NCI-H187 (cell line): ENCODE results near the gene CCDC38.
"Not testable (repeated sequence)": the region's sequence is repeated elsewhere in the genome, so short reads cannot be mapped to it uniquely, and the experiment has no call there.

ENCODE experiments used
- DNase-seq, 2 experiments: peaks; one replicate each; lab custom pipeline; 2025; lab: John Stamatoyannopoulos, UW

The CCDC38 gene

DNA sequence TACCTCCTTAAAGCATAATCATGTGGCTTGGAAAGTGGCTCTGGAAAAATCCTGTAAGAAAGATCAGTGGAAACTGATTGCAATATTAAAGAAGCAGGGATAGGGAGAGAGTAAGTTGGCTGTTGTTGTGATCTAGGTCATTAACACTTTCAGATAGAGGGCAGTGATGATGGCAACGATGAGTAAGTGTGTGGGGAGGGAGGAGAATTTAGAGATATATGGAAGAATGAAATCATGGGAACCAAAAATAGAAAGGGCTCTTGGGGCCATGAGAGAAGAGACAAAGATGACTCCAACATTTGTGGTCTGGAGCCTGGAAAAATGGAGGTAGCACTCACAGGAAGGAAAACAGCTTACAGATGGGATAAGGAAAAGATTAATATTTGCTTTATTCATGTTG, 60.3 kb downstream of the CCDC38 start:
- no peak for DNase-seq

DNA sequence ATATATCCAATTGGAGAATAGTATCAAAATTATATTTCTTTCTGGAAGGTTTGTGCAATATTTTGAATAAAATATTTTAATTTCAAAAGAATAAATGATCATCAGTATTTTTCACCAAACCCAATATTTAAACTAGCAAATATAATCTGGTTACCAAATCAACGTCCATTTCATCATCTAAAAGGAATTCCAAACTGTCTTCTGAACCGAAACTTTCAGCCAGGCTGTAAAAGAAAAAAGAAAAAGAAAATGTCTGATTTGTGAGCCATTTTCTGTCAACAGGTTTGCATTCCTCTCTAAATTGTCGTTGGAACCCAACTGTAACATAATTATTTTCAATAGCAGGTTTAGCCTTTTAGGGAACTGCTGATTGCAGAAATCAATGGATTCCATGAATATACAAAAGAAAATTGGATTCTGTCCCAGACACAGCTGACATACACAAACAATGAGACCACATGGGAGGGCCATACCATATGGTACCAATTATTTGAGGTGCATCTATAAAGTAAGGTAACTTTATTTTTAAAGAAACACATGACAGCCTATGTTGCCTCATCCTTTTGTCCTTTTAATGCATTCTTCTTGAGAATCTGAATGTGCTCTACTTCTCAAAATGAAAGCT, 61.0 kb downstream of the CCDC38 start:
- no peak for DNase-seq

DNA sequence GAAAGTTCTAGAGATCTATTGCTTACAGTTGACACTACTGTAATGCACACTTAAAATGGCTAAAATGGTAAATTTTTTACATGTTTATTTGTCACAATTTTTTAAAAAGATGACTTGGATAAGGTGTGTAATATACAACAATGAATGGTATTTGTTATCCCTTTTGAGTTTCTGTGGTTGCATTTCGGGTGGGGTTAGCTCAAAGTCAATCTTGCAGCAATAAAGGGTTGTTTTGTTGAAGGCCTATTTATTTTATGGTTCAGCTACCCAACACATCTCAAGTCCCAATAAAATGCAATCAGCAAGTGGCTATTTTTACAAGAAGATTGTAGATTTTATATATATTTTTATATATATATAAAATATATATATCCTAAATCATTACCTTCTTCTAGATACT, 61.5 kb downstream of the CCDC38 start:
- no peak for DNase-seq

DNA sequence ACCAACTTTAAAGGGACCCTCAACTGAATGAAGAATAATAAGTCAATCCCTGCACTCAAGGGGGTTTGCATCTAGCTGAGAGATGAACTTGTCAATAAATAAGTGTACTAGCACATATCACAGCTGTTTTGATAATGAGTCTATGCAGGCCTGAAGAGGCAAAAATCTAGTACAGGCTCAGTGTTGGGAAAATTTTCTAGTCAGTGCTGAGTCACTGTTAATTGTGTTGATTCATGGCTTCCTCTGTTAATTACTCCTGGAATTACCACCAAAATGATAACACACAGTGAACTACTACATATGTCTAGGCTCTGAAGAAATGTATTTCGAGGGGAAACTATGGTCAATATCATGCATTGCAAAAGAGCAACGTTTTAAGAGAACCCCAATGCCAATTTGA, 64.8 kb downstream of the CCDC38 start:
- DNase-seq = no peak

DNA sequence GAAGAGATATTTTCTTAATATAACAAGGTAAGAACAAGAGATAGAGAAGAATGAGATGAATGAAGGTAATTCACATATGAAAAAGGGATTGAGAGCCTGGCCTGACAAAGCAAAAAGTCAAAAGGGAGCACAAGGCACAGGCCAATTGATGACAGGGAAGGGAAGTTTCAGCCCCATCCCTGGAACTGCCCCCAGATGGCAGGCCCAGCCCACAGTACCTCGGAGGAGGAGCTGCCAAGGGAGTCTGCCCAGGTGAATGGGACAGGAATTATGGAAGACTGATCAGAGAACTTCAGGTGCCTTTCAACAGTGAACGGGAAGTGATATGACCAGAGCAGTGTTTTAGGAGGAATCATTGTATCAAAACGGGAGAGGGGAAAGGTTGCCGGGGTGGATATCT, 68.0 kb downstream of the CCDC38 start:
- DNase-seq = no peak

GRCh38 chr12:95870897-95871296, 71.5 kb downstream of the CCDC38 start:
- no peak for DNase-seq

GRCh38 chr12:95863337-95863736, 79.1 kb downstream of the CCDC38 start:
- no peak for DNase-seq

GRCh38 chr12:95862038-95862437, 80.4 kb downstream of the CCDC38 start:
- no peak for DNase-seq

GRCh38 chr12:95859947-95860850, 82.2 kb downstream of the CCDC38 start:
- DNase-seq = no peak

- DNase-seq = peak in 1 of 2 experiments; percentile 49
Measured at GRCh38 chr12:95859344-95859816, 83.0 kb downstream of the CCDC38 start.

DNA sequence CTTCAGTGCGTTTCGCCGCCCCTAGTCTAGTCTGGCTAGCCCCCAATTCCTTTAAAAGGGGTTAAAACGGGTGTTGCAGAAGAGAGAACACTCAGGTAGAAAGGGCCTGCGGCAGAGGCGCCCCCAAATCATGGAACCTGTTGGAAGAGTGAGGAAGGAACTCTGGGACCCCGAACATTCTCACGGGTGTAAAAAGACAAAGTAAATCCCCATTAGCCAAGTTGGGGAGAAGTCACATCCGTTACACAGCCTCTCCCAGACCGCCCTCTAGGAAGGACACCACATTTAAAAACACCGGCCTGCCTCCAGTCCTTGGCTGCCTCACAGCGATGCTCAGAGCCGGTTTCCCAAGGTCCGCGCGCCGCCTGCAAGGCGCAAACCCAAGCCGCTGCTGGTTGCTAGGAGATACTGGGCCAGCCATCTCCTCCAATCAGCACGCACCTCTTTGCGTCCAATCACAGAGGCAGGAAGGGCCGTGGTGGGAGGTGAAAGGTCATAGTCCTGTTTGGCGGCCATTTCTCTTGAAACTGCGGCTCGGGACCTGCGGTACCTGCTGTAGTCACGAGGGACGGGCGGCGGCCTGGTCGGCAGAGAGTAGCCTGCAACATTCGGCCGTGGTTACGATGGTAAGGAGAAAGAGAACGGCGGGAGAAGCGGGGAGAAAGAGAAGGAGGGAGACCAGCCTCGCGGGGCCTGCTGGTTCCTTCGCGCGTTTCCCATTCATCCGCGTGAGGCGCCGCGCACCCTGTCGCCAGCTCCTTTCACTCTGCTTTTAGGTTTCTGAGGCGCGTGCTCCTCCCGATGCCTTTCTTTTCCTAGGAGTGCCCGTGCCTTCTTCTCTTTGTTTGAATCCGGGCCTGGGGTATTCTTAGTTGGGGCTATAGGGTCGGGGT, 83.7 kb downstream of the CCDC38 start, which contains the start of gene SNRPF:
Gene SNRPF (plus strand): TSS at position 502 of the 893 bp plus-strand sequence. CDS start 122 bp downstream, at position 624.
- DNase-seq = peak; percentile 94 to 98

- no peak for DNase-seq
Measured at GRCh38 chr12:95857799-95858198, 84.6 kb downstream of the CCDC38 start.

- DNase-seq = no peak
Measured at GRCh38 chr12:95857156-95857555, 85.3 kb downstream of the CCDC38 start.

DNA sequence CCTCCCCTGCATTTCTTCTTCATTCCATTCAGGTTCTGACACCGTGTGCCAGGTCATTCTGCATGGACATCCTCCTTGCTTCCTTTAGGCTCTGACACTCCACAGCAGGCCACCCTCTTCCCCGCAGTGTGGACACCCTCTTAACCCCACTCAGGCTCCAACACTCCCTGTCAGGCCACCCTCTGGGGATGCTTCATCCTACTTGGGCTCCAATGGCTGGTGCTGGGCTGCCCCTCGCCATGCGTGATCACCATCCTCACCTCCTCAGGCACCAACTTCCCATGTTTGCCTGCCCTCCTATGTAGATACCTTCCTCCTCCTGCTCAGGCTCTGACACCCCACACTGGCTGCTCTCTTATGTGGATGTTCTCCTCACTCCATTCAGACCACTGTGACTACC, 90.3 kb downstream of the CCDC38 start:
- no peak for DNase-seq

DNA sequence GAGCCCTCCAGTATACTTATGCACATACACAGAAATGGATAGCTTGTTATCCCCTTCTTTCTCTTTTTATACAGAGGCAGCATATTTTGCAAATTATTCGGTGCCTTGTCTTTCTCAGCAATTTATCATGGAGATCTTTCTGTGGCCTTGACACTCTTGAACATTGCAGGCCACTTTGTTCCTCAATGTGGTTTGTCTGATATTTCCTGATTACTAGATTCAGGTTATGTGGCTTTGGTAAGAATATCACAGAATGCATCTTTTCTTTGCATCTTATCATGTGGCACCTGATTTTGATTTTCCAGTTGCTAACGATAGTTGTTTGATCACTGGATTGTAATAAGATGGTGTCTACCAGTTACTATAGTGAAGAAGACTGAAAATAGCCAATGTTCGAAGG, 90.8 kb downstream of the CCDC38 start:
- no peak for DNase-seq

DNA sequence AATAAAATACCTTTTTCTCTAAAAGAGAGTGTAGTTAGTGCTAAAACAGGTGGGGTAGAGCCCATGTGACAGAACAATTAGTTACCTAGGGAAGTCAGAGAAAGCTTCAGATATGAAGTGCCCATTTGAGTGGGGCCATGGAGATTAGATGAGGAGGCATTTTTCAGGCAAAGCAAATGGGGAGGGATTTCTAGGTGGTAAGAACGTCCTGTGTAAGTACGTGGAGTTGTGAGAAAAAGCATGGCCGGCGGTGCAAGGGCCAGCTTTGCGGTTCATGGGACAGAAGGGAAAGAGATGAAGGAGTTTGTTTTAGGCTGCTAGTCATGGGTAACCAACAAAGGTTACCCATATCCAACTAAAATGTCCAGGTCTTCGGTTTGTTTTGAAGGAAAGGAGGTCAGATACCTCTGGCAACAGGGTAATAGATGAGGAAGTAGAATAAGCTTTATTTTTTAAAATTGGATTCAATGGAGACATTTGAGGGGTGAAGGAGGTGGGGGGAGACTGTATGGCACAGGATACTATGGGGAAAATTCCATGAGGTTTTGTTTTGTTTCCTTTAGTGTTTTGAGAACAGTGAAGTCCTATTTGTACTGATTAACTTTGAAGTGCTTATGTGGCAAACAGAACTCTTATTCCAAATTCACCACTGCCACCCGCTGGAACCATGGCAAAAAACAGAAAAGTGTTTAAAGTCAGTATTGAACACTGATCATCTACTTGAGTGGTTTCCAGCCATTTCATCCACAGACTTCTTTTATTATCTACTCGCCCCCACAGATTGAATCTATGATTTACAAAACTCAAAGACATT, 93.6 kb downstream of the CCDC38 start:
- DNase-seq = no peak

DNA sequence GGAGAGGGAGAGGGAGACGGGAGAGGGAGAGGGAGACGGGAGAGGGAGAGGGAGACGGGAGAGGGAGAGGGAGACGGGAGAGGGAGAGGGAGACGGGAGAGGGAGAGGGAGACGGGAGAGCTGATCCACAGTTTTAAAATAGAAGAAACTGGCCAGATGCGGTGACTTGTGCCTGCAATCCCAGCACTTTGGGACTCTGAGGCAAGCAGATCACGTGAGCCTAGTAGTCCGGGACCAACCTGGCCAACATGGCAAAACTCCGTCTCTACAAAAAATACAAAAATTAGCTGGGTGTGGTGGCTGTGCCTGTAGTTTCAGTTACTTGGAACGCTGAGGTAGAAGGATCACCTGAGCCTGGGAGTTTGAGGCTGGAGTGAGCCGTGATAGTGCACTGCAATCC, 100.0 kb downstream of the CCDC38 start:
- DNase-seq = not testable (repeated sequence)

GRCh38 chr12:95838125-95838524, 104.3 kb downstream of the CCDC38 start:
- DNase-seq = no peak

DNA sequence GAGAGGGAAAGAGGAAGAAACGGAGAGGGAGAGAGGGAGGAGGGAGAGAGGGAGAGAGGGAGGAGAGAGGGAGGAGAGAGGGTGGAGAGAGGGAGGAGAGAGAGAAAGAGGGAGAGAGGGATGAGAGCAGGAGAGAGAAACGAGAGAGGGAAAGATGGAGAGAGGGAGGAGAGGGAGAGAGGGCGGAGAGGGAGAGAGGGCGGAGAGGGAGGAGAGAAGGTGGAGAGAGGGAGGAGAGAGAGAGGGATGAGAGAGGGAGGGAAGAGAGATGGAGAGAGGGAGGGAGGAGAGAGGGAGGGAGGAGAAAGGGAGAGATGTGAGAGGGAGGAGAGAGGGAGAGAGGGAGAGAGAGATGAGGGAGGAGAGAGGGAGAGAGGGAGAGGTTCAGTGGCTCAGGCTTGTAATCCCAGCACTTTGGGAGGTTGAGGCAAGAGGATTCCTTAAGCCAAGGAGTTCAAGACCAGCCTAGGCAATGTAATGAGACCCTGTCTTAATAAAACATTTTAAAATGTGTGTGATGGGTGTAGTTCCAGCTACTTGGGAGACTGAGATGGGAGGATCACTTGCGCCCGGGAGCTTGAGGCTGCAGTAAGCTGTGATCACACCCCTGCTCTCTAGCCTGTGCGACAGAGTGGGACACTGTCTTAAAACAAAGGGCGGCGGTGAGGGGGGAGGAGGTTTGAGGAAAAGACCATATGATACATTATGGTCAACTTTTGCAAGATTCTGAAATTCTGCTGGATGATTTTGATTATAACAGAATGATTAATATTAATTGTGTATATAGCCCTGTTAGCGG, 105.0 kb downstream of the CCDC38 start:
- DNase-seq = no peak

- no peak for DNase-seq
Measured at GRCh38 chr12:95836630-95837239, 105.7 kb downstream of the CCDC38 start.
